Activated naive CD4-positive, alpha-beta T cell treated with anti-CD3 and anti-CD28 coated beads for 36 hours (primary cell): Measurements from ENCODE around the gene ZNF521. TPM values are rescaled to one million over a fixed set of nuclear protein-coding genes. Genes with fewer than 3 reads are reported as not detected.

ENCODE experiments used
- CTCF ChIA-PET: fragments of 350-600 bp; sonication (Branson Sonifier 250); formaldehyde crosslinking; loops from one replicate; lab custom pipeline; 2021; ENCODE audit warnings: antibody characterized with exemption; lab: Charles Lee
- DNase-seq: peaks from one replicate; pipeline ENCODE4 v3.0.0-alpha.2; 2020
- H3K27ac Mint-ChIP-seq: one replicate; pipeline ENCODE4 v1.8.0; 2021; ENCODE audit warnings: mild to moderate bottlenecking, mixed read lengths
- H3K27me3 Mint-ChIP-seq: one replicate; pipeline ENCODE4 v1.8.0; 2021; ENCODE audit warnings: low read depth, mixed read lengths
- H3K36me3 Mint-ChIP-seq: one replicate; pipeline ENCODE4 v1.8.0; 2021; ENCODE audit warnings: low read depth, mixed read lengths
- H3K4me1 Mint-ChIP-seq: one replicate; pipeline ENCODE4 v1.8.0; 2021; ENCODE audit warnings: low read depth, mixed read lengths
- H3K4me3 Mint-ChIP-seq: one replicate; pipeline ENCODE4 v1.8.0; 2021; ENCODE audit warnings: mild to moderate bottlenecking, moderate library complexity, mixed read lengths
- H3K9me3 Mint-ChIP-seq: one replicate; pipeline ENCODE4 v1.8.0; 2021; ENCODE audit warnings: mixed read lengths
- intact Hi-C: fragments of 100-400 bp; cut with micrococcal nuclease; formaldehyde crosslinking; loops from one replicate; pipeline ENCODE4 v1.15.1; 2023
- total RNA-seq, 2 experiments: library from RNA; stranded (reverse); gene quantifications; one replicate each; pipeline ENCODE4 v1.2.3, GENCODE V29; 2021

ZNF521 gene
- total RNA-seq, 2 experiments from 2014 or later = not detected

DNA sequence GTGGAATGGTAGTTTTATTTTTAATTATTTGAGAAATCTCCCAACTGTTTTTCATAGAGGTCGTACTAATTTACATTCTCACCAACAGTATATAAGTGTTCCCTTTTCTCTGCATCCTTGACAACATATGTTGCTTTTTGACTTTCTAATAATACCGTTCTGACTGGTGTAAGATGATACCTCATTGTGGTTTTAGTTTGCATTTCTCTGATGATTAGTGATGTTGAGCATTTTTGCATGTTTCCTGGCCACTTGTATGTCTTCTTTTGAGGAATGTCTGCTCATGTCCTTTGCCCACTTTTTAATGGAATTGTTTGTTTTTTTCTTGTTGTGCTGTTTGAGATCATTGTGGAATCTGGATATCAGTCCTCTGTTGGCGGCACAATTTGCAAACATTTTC, 242.5 kb downstream of the ZNF521 start:
- Mint-ChIP-seq H3K36me3 (no peaks in the 10 kb centered on the region), H3K4me1 (no peaks in the 10 kb centered on the region), H3K27me3 (peaks cover 8% of the 10 kb centered on the region), H3K9me3 (no peaks in the 10 kb centered on the region), H3K27ac (no peak overlapping the region), H3K4me3 (no peak overlapping the region)
- CTCF ChIA-PET = no interaction called here
- intact Hi-C loops = no loop called here
- no peak for DNase-seq

- Mint-ChIP-seq H3K36me3 (no peaks in the 10 kb centered on the region), H3K9me3 (no peaks in the 10 kb centered on the region), H3K4me1 (no peaks in the 10 kb centered on the region), H3K27ac (no peak overlapping the region), H3K4me3 (no peak overlapping the region), H3K27me3 (peaks cover 3% of the 10 kb centered on the region)
- no peak for DNase-seq
- CTCF ChIA-PET = no interaction called here
- intact Hi-C loops = no loop called here
These were observed 248.4 kb downstream of the ZNF521 start for GRCh38 chr18:25103468-25104155.

GRCh38 chr18:25102662-25103061, 249.3 kb downstream of the ZNF521 start:
- Mint-ChIP-seq H3K4me3 (no peak overlapping the region), H3K4me1 (no peaks in the 10 kb centered on the region), H3K27ac (no peak overlapping the region), H3K36me3 (no peaks in the 10 kb centered on the region), H3K27me3 (peaks cover 3% of the 10 kb centered on the region), H3K9me3 (no peaks in the 10 kb centered on the region)
- intact Hi-C loops = no loop called here
- CTCF ChIA-PET = no interaction called here
- DNase-seq = no peak

GRCh38 chr18:25100418-25100817, 251.5 kb downstream of the ZNF521 start:
- intact Hi-C loops = no loop called here
- no peak for DNase-seq
- no peaks in the 10 kb centered on the region for H3K36me3 Mint-ChIP-seq
- no peaks in the 10 kb centered on the region for H3K4me1 Mint-ChIP-seq
- H3K27me3 Mint-ChIP-seq = peaks cover 7% of the 10 kb centered on the region
- no peak overlapping the region for H3K27ac Mint-ChIP-seq
- CTCF ChIA-PET = no interaction called here
- H3K9me3 Mint-ChIP-seq = no peaks in the 10 kb centered on the region
- H3K4me3 Mint-ChIP-seq = no peak overlapping the region

DNA sequence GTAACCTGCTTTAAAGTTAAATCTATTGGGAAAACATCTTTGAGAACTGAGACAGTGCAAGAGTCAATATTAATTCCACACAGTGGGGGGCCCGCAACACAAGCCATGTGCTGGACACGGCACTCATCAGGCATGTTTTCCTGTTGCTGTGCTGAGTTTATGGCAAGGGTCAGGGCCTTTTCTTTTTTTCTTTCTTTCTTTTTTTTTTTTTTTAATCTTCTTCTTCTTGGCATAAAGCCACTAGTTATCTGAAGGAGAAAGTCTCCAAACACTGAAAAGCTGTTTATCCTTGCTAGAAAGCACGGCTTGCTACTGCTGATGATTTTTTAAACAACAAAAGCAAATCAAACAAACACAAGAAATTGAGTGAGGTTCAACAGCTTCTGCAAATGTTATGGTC, 252.1 kb downstream of the ZNF521 start:
- CTCF ChIA-PET = no interaction called here
- Mint-ChIP-seq H3K4me3 (no peak overlapping the region), H3K4me1 (no peaks in the 10 kb centered on the region), H3K9me3 (no peaks in the 10 kb centered on the region), H3K27me3 (peaks cover 7% of the 10 kb centered on the region), H3K27ac (no peak overlapping the region), H3K36me3 (no peaks in the 10 kb centered on the region)
- intact Hi-C loops = loop anchor here (10.0 kb wide), 1 partner anchor 45 kb away; no protein-coding TSS in a partner anchor
- no peak for DNase-seq

DNA sequence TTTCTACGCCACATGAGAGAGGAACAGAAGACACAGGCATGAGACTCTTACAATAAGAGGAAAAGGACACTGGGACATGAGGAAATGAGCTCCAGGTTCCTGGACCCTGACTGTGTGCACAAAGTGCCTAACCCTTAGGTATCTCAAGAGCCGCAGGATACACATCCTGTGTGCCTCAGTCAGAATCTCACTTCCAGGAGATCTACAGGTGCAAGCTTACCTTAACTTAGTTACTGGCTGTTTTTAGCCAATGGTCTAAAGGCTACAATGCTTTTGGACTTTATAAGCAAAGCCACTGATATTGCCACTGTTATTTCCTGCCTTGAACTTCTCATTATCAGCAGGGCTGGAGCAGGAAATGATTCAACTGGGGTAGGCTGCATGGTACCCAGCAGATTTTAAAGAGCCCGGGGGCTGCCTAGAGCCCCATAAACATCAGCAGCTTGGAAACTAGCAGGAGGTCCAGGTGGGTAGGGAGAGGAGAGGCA, 254.4 kb downstream of the ZNF521 start:
- H3K27ac Mint-ChIP-seq = no peak overlapping the region

GRCh38 chr18:25097057-25097456, 254.9 kb downstream of the ZNF521 start:
- H3K36me3 Mint-ChIP-seq = no peaks in the 10 kb centered on the region
- peaks cover 4% of the 10 kb centered on the region for H3K27me3 Mint-ChIP-seq
- intact Hi-C loops = loop anchor here (10.0 kb wide), 1 partner anchor 48 kb away; no protein-coding TSS in a partner anchor
- H3K4me3 Mint-ChIP-seq = no peak overlapping the region
- H3K9me3 Mint-ChIP-seq = no peaks in the 10 kb centered on the region
- DNase-seq = no peak
- H3K4me1 Mint-ChIP-seq = no peaks in the 10 kb centered on the region
- CTCF ChIA-PET = no interaction called here
- no peak overlapping the region for H3K27ac Mint-ChIP-seq

More for the DNA sequence above, 254.4 kb downstream of the ZNF521 start:
- intact Hi-C loops = loop anchor here (10.0 kb wide), 1 partner anchor 47 kb away; no protein-coding TSS in a partner anchor
- Mint-ChIP-seq H3K27me3 (peaks cover 4% of the 10 kb centered on the region), H3K4me1 (no peaks in the 10 kb centered on the region), H3K9me3 (no peaks in the 10 kb centered on the region), H3K36me3 (no peaks in the 10 kb centered on the region), H3K4me3 (no peak overlapping the region)
- CTCF ChIA-PET = no interaction called here
- no peak for DNase-seq

DNA sequence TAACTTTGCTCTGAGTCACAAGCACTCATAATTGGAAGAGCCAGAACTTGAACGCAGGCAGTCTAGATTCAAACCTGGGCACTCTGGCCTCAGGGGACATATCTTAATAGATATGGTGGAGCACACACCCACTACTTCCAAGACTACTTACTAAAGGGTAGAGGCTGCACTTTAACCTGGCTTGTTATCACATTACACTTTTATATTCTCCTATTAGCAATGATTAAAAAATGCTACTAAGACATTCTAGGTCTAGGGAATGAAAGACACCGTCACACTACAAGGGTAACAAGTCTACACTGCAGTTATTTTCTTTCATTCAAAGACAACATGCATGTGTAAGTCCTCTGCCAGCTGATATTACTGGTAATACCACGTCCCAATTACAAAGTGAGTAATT, 258.8 kb downstream of the ZNF521 start:
- no peak overlapping the region for H3K27ac Mint-ChIP-seq
- peaks cover 4% of the 10 kb centered on the region for H3K27me3 Mint-ChIP-seq
- no peaks in the 10 kb centered on the region for H3K36me3 Mint-ChIP-seq
- DNase-seq = no peak
- CTCF ChIA-PET = no interaction called here
- H3K4me3 Mint-ChIP-seq = no peak overlapping the region
- H3K9me3 Mint-ChIP-seq = no peaks in the 10 kb centered on the region
- H3K4me1 Mint-ChIP-seq = no peaks in the 10 kb centered on the region
- intact Hi-C loops = loop anchor here (10.0 kb wide), 1 partner anchor 52 kb away; no protein-coding TSS in a partner anchor

- H3K4me3 Mint-ChIP-seq = no peak overlapping the region
- H3K4me1 Mint-ChIP-seq = no peaks in the 10 kb centered on the region
- CTCF ChIA-PET = no interaction called here
- H3K27me3 Mint-ChIP-seq = no peaks in the 10 kb centered on the region
- no peaks in the 10 kb centered on the region for H3K36me3 Mint-ChIP-seq
- intact Hi-C loops = loop anchor here (10.0 kb wide), 1 partner anchor 915 kb away; no protein-coding TSS in a partner anchor
- H3K9me3 Mint-ChIP-seq = no peaks in the 10 kb centered on the region
- no peak for DNase-seq
- no peak overlapping the region for H3K27ac Mint-ChIP-seq
These were observed 262.5 kb downstream of the ZNF521 start for GRCh38 chr18:25089470-25089869.

- Mint-ChIP-seq H3K9me3 (no peaks in the 10 kb centered on the region), H3K4me1 (no peaks in the 10 kb centered on the region), H3K27me3 (no peaks in the 10 kb centered on the region), H3K27ac (no peak overlapping the region), H3K36me3 (no peaks in the 10 kb centered on the region), H3K4me3 (no peak overlapping the region)
- CTCF ChIA-PET = no interaction called here
- no peak for DNase-seq
- intact Hi-C loops = loop anchor here (10.0 kb wide), 1 partner anchor 912 kb away; no protein-coding TSS in a partner anchor
These were observed 265.1 kb downstream of the ZNF521 start for GRCh38 chr18:25086876-25087275.

GRCh38 chr18:25081001-25081400, 271.0 kb downstream of the ZNF521 start:
- Mint-ChIP-seq H3K36me3 (no peaks in the 10 kb centered on the region), H3K9me3 (no peaks in the 10 kb centered on the region), H3K27me3 (no peaks in the 10 kb centered on the region), H3K4me1 (no peaks in the 10 kb centered on the region), H3K27ac (no peak overlapping the region), H3K4me3 (no peak overlapping the region)
- intact Hi-C loops = loop anchor here (10.0 kb wide), 1 partner anchor 906 kb away; no protein-coding TSS in a partner anchor
- CTCF ChIA-PET = no interaction called here
- DNase-seq = no peak

DNA sequence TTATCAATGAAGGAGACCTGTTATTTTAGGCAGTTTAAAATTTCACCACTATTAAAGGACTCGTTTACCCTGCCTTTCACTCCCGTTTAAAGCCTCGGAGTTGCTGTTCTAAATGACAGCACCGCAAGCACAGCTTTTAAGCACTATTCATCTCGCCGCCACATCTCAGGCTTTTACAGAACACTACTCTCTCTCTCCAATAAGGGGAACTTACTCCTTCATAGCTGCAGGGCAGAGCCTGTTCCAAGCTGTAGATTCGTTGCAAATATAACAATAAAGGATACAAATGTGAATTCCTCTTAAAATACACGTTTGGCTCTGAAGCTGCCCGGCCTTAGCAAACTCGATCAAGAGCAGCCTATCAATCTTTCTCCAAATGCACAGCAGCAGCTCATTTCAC, 271.8 kb downstream of the ZNF521 start:
- intact Hi-C loops = loop anchor here (10.0 kb wide), 1 partner anchor 905 kb away; no protein-coding TSS in a partner anchor
- H3K36me3 Mint-ChIP-seq = no peaks in the 10 kb centered on the region
- no peak overlapping the region for H3K27ac Mint-ChIP-seq
- no peaks in the 10 kb centered on the region for H3K4me1 Mint-ChIP-seq
- H3K27me3 Mint-ChIP-seq = no peaks in the 10 kb centered on the region
- H3K9me3 Mint-ChIP-seq = no peaks in the 10 kb centered on the region
- CTCF ChIA-PET = interaction anchor here (0.6 kb wide), 1 partner anchor 334 kb away, joined by 5 read pairs; no protein-coding TSS in a partner anchor
- no peak overlapping the region for H3K4me3 Mint-ChIP-seq
- DNase-seq = no peak
